Ascending aorta (tissue), 2 donors: ENCODE measurements around the gene ZNF211. TPM values are rescaled to one million over a fixed set of nuclear protein-coding genes. Genes with fewer than 3 reads are reported as not detected.

Experiments used
- DNase-seq, 2 donors: peaks; one replicate each; pipeline ENCODE4 v3.0.0-alpha.2; 2019; ENCODE audit warnings: low spot score in 2 of 2
- H3K27ac ChIP-seq, 2 donors: fragments of 200-600 bp; sonication (generic); one replicate each; pipeline ENCODE4 v1.5.1; 2016 to 2017; ENCODE audit warnings: mild to moderate bottlenecking in 1 of 2
- H3K27me3 ChIP-seq: fragments of 200-600 bp; sonication (generic); one replicate; pipeline ENCODE4 v1.5.1; 2017
- H3K36me3 ChIP-seq, 2 donors: fragments of 200-600 bp; sonication (generic); one replicate each; pipeline ENCODE4 v1.5.1; 2016
- H3K4me1 ChIP-seq, 2 donors: fragments of 200-600 bp; sonication (generic); one replicate each; pipeline ENCODE4 v1.5.1; 2016 to 2017; ENCODE audit warnings: mild to moderate bottlenecking in 1 of 2
- H3K4me3 ChIP-seq, 2 donors: fragments of 200-600 bp; sonication (generic); one replicate each; pipeline ENCODE4 v1.5.1; 2016 to 2017; ENCODE audit warnings: mild to moderate bottlenecking in 1 of 2
- H3K9me3 ChIP-seq, 2 donors: fragments of 200-600 bp; sonication (generic); one replicate each; pipeline ENCODE4 v1.5.1; 2016
- intact Hi-C: fragments of 100-400 bp; cut with DNase I; formaldehyde crosslinking; loops from one replicate; pipeline ENCODE4 v1.15.1; 2023
- total RNA-seq: library from RNA; depleted of rRNA; stranded (reverse); fragments of >200 nt; gene quantifications from one replicate; pipeline ENCODE4 v1.1.0, GENCODE V29; 2016
- TF ChIP-seq, protein P1 (sequence below), 3 experiments: fragments of 200-600 bp in 2 of 3; fragments of 450-650 bp in 1 of 3; sonication (generic) in 2 of 3; IDR thresholded peaks; one replicate each; pipeline ENCODE4 v1.5.1; 2016 to 2019; ENCODE audit warnings: antibody characterized with exemption in 3 of 3, mild to moderate bottlenecking in 1 of 3, moderate library complexity in 1 of 3

Gene ZNF211
- total RNA-seq, 1 donor from 2014 or later = 9.9 TPM

GRCh38 chr19:57656346-57656745 is 23.4 kb downstream of the ZNF211 start:
- no peak overlapping the region for H3K4me3 ChIP-seq
- no peak for DNase-seq
- no peaks in the 10 kb centered on the region for H3K4me1 ChIP-seq
- no peaks in the 10 kb centered on the region for H3K36me3 ChIP-seq
- intact Hi-C loops = no loop called here
- no peak overlapping the region for H3K27ac ChIP-seq
- TF ChIP-seq, protein P1, sequence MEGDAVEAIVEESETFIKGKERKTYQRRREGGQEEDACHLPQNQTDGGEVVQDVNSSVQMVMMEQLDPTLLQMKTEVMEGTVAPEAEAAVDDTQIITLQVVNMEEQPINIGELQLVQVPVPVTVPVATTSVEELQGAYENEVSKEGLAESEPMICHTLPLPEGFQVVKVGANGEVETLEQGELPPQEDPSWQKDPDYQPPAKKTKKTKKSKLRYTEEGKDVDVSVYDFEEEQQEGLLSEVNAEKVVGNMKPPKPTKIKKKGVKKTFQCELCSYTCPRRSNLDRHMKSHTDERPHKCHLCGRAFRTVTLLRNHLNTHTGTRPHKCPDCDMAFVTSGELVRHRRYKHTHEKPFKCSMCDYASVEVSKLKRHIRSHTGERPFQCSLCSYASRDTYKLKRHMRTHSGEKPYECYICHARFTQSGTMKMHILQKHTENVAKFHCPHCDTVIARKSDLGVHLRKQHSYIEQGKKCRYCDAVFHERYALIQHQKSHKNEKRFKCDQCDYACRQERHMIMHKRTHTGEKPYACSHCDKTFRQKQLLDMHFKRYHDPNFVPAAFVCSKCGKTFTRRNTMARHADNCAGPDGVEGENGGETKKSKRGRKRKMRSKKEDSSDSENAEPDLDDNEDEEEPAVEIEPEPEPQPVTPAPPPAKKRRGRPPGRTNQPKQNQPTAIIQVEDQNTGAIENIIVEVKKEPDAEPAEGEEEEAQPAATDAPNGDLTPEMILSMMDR (IDR thresholded peaks at IDR 0.05) = no peak
- H3K27me3 ChIP-seq = no peaks in the 10 kb centered on the region
- peaks cover 0 to 22% of the 10 kb centered on the region in 2 donors for H3K9me3 ChIP-seq

DNA sequence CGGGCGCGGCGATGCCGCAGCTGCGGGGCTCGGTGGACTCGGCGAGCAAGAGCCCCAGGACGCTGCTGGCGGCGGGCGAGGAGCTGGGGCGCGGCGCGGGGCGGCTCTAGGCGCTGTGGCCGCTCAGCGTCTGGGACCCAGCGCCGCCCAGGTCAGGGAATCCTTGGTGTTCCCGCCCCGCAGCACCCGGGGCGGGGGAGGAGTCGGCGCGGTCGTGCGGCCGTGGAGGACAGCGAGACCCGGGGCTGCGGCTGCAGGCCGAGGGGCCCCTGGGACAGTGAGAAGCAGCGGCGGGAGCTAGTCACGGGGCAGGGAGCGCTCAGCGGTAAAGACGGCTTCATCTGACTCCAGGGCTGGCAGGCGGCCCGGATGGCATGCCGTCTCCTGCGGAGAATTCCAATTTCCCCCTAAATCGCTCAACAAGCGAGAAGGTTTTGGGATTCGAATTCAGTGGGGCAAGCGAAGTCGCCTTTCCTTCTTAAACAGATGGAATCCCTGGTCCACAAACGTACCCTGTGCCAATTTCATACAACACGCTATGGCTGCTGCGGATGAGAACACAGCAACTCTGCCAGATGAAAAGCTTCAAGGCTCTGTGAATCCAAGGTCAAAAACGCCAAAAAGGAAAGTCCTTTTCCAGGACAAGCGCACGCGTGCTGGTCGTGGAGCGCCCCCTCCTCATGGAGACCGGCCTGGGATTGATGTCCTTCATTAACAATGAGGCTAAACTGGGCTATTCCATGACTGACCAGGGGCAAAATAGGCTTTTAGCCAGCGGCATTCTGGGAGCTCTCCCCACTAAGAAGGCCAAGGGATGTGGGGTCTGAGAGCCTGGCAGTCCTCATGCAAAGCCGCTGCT is 31.5 kb downstream of the ZNF211 start:
- H3K4me1 ChIP-seq = no peaks in the 10 kb centered on the region
- H3K9me3 ChIP-seq = no peaks in the 10 kb centered on the region
- DNase-seq = peak in 1 of 2 donors; percentile 61
- intact Hi-C loops = no loop called here
- peak overlapping the region in 1 of 2 donors; percentile 49 for H3K27ac ChIP-seq
- TF ChIP-seq, protein P1 (IDR thresholded peaks at IDR 0.05) = no peak
- no peaks in the 10 kb centered on the region for H3K27me3 ChIP-seq
- no peaks in the 10 kb centered on the region for H3K36me3 ChIP-seq
- peak overlapping the region; percentile 52 to 73 for H3K4me3 ChIP-seq

- no peak overlapping the region for H3K4me3 ChIP-seq
- H3K9me3 ChIP-seq = no peaks in the 10 kb centered on the region
- H3K27ac ChIP-seq = no peak overlapping the region
- no peak for DNase-seq
- intact Hi-C loops = no loop called here
- H3K27me3 ChIP-seq = no peaks in the 10 kb centered on the region
- H3K36me3 ChIP-seq = no peaks in the 10 kb centered on the region
- no peaks in the 10 kb centered on the region for H3K4me1 ChIP-seq
- TF ChIP-seq, protein P1 (IDR thresholded peaks at IDR 0.05) = no peak
These were observed 32.4 kb downstream of the ZNF211 start for GRCh38 chr19:57665261-57665806.

DNA sequence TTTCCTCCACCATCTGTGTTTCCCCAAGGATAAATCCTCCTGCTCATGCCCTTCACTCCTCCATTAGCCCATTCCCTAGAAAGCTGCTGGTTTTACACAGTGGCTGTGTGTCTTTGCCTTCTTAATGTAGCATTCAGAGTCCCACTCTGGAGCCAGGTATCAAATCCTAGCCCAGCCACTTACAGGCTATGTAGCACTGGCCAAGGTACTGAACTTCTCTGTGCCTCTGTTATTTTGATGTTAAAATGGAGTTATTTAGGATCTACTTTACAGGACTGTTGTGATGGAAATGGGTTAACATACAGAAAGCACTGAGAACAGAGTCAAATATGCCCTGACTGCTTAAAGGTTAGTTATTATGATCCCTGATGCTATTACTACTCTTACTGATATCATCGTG is 34.3 kb downstream of the ZNF211 start:
- no peak for DNase-seq
- intact Hi-C loops = no loop called here
- TF ChIP-seq, protein P1 (IDR thresholded peaks at IDR 0.05) = no peak

GRCh38 chr19:57668635-57669034 is 35.7 kb downstream of the ZNF211 start, which contains the start of gene ZSCAN4:
ZSCAN4 (plus strand) TSS chr19:57668935; CDS start chr19:57676146, 7,211 bp downstream.
- no peak for DNase-seq
- intact Hi-C loops = no loop called here

More for the DNA sequence above, 34.3 kb downstream of the ZNF211 start:
- no peaks in the 10 kb centered on the region for H3K9me3 ChIP-seq
- no peaks in the 10 kb centered on the region for H3K27me3 ChIP-seq
- H3K4me3 ChIP-seq = no peak overlapping the region
- no peaks in the 10 kb centered on the region for H3K4me1 ChIP-seq
- H3K36me3 ChIP-seq = no peaks in the 10 kb centered on the region
- H3K27ac ChIP-seq = no peak overlapping the region

More at GRCh38 chr19:57668635-57669034, 35.7 kb downstream of the ZNF211 start, which contains the start of gene ZSCAN4:
- no peaks in the 10 kb centered on the region for H3K36me3 ChIP-seq
- H3K4me3 ChIP-seq = no peak within 1 kb of the TSS
- TF ChIP-seq, protein P1 (IDR thresholded peaks at IDR 0.05) = no peak
- no peaks in the 10 kb centered on the region for H3K4me1 ChIP-seq
- no peak within 1 kb of the TSS for H3K27ac ChIP-seq
- H3K27me3 ChIP-seq = no peaks in the 10 kb centered on the region
- no peaks in the 10 kb centered on the region for H3K9me3 ChIP-seq
